Thoracic aorta endothelial cell (primary cell): ENCODE data around the gene MUC3A. TPM values are rescaled to one million over a fixed set of nuclear protein-coding genes. Genes with fewer than 3 reads are reported as not detected.

Experiments used
- small RNA-seq: library from RNA; depleted of rRNA; stranded (forward); fragments of <200 nt; gene quantifications from one replicate; pipeline ENCODE3, GENCODE V24; 2012
- total RNA-seq: library from RNA; depleted of rRNA; stranded (reverse); fragments of >200 nt; gene quantifications from 2 replicates; pipeline ENCODE4 v1.2.3, GENCODE V29; 2012

MUC3A gene
- not detected in 2 replicates for total RNA-seq

GRCh38 chr7:100949227-100949932 lies at the start of gene MUC3A:
MUC3A (plus strand) TSS chr7:100949534; CDS start chr7:100949625, 91 bp downstream.

GRCh38 chr7:100969066-100969615 lies 19.8 kb downstream of the MUC3A start, which contains the start of gene MUC12:
MUC12 (plus strand) TSS chr7:100969565; CDS start chr7:100969623, 58 bp downstream.

Small RNA genes lying within 50 kb of the gene (small RNA-seq; reads per million reads assigned to genes)
- gene RN7SL549P (not detected), gene RPS29P15 (not detected)

Other genes with a start within 250 kb of the MUC3A start
- gene POP7, start 243.4 kb upstream of the MUC3A start, total RNA-seq, result 36.7 and 44.8 TPM in 2 replicates
- not detected in 2 replicates for gene EPO, start 229.1 kb upstream of the MUC3A start, total RNA-seq
- not detected in 2 replicates for gene ZAN, start 215.9 kb upstream of the MUC3A start, total RNA-seq
- gene EPHB4, start 122.0 kb upstream of the MUC3A start, total RNA-seq, result 148 and 172 TPM in 2 replicates
- 17.4 and 17.5 TPM in 2 replicates for gene SLC12A9, start 96.8 kb upstream of the MUC3A start, total RNA-seq
- gene TRIP6, start 82.1 kb upstream of the MUC3A start, total RNA-seq, result 58.2 and 65.1 TPM in 2 replicates
- 56.6 and 59.0 TPM in 2 replicates for gene SRRT, start 74.4 kb upstream of the MUC3A start, total RNA-seq
- 1.3 and 3.1 TPM in 2 replicates for gene UFSP1, start 59.8 kb upstream of the MUC3A start, total RNA-seq
- 0.13 and 0.22 TPM in 2 replicates for gene ACHE, start 53.6 kb upstream of the MUC3A start, total RNA-seq
- not detected in 2 replicates for gene MUC12, start 20.0 kb downstream of the MUC3A start, total RNA-seq
- gene MUC17, start 70.5 kb downstream of the MUC3A start, total RNA-seq, result not detected in 2 replicates
- 14.1 and 16.9 TPM in 2 replicates for gene TRIM56, start 135.9 kb downstream of the MUC3A start, total RNA-seq
- 1,853 and 2,613 TPM in 2 replicates for gene SERPINE1, start 177.6 kb downstream of the MUC3A start, total RNA-seq
- gene AP1S1, start 204.9 kb downstream of the MUC3A start, total RNA-seq, result 96.4 and 116 TPM in 2 replicates
- 0.07 TPM in 1 of 2 replicates, not detected in the other for gene VGF, start 216.0 kb downstream of the MUC3A start, total RNA-seq
- not detected in 2 replicates for gene NAT16, start 230.8 kb downstream of the MUC3A start, total RNA-seq